NOMO-1 treated with dmso at 0.1 percent for 144 hours (cell line): ENCODE results near the gene HTT.
"Not testable (repeated sequence)": the region's sequence is repeated elsewhere in the genome, so short reads cannot be mapped to it uniquely, and the experiment has no call there.

Experiments used
- DNase-seq: peaks from one replicate; lab custom pipeline; 2025; ENCODE audit not compliant: unreplicated experiment; lab: John Stamatoyannopoulos, UW

HTT gene

DNA sequence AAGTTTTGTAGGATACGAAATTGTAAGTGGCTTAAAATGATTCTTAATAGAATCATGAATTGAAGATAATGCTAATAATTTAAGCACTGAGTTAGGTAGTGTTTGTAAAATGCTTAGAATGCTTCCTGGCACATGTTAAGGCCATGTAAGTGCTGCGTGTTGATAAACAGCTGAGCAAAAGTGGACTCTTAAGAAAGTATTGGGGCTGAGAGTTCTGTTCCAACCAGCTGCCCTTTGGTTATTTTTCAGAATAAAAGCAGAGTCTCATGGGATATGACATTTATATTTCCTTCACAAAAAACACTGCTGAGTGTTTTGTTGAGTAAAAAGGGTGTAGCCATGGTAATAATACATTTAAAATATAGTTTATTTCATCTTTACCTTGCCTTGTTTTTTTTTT, 42.5 kb downstream of the HTT start:
- DNase-seq, result no peak

- DNase-seq, result no peak
These were observed 43.8 kb downstream of the HTT start for GRCh38 chr4:3118312-3118711.

- DNase-seq, result no peak
These were observed 45.0 kb downstream of the HTT start for GRCh38 chr4:3119464-3119863.

- no peak for DNase-seq
These were observed 46.6 kb downstream of the HTT start for GRCh38 chr4:3121110-3121509.

GRCh38 chr4:3121596-3121995, 47.1 kb downstream of the HTT start:
- no peak for DNase-seq

- DNase-seq, result no peak
These were observed 47.6 kb downstream of the HTT start for GRCh38 chr4:3122081-3122563.

DNA sequence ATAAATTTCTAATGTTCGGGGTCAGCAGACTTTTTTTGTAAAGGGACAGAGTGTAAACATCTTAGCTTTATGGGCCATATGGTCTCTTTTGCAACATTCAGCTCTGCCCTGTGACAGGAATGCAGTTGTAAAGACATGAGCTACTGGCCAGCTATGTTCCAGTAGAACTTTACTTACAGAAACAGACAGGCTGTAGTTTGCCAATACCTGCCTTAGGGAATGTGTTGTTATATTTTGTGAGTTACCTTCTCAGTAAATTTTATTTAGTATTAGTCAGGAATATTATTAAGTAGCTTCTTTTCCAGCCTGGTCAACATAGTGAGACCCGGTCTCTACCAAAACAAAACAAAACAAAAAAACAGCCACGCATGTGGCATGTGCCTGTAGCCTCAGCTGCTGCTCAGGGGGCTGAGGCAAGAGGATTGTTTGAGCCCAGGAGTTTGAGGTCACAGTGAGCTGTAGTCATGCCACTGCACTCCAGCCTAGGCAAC, 48.7 kb downstream of the HTT start:
- DNase-seq, result no peak

DNA sequence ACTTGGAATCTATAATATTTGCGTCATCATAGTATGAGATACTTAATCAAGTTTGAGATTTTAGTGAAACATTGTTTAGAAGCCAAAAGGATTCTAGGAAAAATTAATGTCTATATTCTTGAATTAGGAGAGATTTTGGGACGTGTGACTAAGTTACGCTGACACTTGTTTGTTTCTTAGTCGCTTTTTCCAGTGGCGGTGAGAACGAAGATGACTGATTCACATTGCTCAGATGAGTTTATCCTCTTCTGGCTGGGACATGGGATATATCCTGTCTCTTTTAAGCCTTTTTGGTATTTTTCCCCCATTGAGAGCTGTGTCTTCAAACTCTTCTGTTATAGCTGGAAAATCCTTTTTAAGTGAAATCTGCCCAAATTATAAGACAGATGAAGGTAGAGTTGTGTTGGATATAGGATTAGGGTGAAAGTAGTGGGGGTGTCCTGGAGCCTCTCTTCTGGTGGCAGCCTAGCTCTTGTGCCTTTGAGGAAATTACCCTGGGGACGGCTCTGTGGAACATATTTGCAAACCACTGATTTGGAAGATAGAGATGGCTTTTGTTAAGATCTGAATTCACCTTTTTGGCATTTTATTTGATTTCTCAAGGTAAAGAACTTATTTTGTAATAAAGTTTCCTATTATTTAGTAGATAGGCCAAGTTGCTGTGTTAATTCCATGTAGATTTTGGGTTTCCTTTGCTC, 49.7 kb downstream of the HTT start:
- no peak for DNase-seq

DNA sequence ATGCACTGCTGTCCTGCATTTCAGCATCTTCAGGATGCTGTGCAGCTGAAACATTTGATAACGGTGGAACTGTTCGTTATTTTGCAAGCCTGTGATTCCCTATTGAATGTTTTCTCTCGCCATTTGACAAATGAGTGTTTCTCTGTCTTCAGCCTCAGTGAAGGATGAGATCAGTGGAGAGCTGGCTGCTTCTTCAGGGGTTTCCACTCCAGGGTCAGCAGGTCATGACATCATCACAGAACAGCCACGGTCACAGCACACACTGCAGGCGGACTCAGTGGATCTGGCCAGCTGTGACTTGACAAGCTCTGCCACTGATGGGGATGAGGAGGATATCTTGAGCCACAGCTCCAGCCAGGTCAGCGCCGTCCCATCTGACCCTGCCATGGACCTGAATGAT, 52.6 kb downstream of the HTT start:
- DNase-seq, result no peak

- no peak for DNase-seq
These were observed 53.6 kb downstream of the HTT start for GRCh38 chr4:3128058-3128457.

- no peak for DNase-seq
These were observed 54.5 kb downstream of the HTT start for GRCh38 chr4:3128976-3129375.

GRCh38 chr4:3130201-3130600, 55.7 kb downstream of the HTT start:
- DNase-seq, result no peak

GRCh38 chr4:3130826-3131225, 56.3 kb downstream of the HTT start:
- DNase-seq, result no peak

DNA sequence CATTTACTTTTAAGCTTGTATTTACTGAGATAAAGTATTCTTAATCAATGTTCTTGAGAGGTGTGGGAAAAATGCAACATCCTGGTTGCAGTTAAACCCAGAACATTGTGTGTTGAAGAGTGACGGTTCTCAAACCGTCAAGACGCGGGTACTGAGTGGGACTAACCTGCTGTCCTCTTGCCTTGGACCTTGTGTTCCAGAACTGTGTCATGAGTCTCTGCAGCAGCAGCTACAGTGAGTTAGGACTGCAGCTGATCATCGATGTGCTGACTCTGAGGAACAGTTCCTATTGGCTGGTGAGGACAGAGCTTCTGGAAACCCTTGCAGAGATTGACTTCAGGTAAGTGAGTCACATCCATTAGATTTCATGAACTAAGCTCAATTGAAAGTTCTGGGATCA, 59.7 kb downstream of the HTT start:
- DNase-seq, result no peak

- DNase-seq, result no peak
These were observed 60.9 kb downstream of the HTT start for GRCh38 chr4:3135155-3136011.

DNA sequence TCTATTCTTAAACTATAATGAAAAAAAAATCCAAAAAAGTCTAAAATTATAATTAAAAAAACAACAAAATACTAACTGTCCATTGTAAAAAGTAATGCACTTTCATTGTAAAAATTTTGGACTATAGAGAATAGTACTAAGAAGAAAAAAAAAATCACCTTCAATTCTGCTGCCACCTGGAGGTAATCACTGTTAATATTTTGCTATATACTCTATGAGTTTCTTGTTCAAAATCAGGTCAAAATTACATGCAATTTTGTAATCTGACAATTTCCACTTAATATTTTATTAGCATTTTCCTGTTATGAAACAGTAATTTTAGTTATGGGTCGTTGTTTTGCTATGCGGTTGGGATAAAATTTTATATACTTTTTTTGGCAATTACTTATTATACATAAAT, 62.0 kb downstream of the HTT start:
- DNase-seq, result no peak

- no peak for DNase-seq
These were observed 63.4 kb downstream of the HTT start for GRCh38 chr4:3137908-3138307.

- DNase-seq, result no peak
These were observed 70.9 kb downstream of the HTT start for GRCh38 chr4:3145234-3145924.

- DNase-seq, result no peak
These were observed 74.4 kb downstream of the HTT start for GRCh38 chr4:3148926-3149325.

DNA sequence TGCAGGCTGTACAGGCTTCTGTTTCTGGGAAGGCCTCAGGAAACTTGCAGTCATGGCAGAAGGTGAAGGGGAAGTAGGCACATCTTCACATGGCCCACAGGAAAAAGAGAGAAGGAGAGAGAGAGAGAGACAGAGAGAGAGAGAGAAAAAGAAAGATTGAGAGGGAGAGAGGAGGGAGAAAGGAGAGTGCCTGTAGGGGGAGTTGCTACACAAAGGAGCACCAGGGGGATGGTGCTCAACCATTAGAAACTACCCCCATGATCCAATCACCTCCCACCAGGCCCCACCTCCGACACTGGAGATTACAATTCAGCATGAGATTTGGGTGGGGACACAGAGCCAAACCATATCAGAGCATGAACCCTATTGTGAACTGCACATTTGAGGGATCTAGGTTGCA, 76.8 kb downstream of the HTT start:
- DNase-seq, result not testable (repeated sequence)

GRCh38 chr4:3157366-3157765, 82.9 kb downstream of the HTT start:
- DNase-seq, result no peak

GRCh38 chr4:3158841-3159240, 84.4 kb downstream of the HTT start:
- DNase-seq, result no peak
